ENCODE measurements around the gene KIAA0513. TPM values are rescaled to one million over a fixed set of nuclear protein-coding genes. Genes with fewer than 3 reads are reported as not detected.

The KIAA0513 gene
- total and polyA plus RNA-seq, 2 experiments from 2014 or later = 12.8 to 24.6 TPM

DNA sequence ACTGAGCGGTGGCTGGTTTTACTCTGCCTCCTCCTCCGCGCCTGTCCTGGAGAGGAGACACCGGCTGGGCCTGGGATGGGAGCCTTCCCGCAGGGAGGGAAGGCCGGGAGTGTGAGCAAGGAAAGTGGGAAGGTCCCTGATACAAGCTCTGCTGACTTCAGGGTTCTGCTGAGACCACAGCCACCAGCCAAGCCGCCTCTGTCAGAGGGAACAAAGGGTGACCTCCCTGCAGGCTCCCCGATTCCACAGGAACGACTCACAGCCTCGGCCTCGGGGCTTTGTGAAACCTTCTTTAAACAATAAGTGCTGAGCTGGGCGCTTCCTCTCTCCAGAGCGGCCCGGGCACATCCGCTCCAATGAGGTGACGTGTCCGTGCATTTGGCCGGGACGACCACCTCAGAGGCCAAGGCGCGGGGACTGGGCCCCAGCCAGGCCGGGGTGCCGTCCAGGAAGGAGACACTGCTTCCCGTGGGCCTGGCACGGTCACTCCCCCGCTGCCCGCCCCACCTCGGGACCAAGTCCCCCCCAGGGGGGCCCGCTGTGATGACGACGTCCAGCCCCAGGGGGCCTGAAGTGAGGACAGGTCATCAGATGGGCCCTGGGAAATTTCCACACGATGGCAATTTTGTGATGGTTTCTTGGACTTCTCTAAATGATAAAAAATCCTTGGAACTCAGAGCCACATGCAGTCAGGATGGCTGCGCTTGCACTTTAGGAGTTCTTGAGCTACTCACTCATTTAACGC is 96.5 kb downstream of the KIAA0513 start:
- TF ChIP-seq, protein P1, sequence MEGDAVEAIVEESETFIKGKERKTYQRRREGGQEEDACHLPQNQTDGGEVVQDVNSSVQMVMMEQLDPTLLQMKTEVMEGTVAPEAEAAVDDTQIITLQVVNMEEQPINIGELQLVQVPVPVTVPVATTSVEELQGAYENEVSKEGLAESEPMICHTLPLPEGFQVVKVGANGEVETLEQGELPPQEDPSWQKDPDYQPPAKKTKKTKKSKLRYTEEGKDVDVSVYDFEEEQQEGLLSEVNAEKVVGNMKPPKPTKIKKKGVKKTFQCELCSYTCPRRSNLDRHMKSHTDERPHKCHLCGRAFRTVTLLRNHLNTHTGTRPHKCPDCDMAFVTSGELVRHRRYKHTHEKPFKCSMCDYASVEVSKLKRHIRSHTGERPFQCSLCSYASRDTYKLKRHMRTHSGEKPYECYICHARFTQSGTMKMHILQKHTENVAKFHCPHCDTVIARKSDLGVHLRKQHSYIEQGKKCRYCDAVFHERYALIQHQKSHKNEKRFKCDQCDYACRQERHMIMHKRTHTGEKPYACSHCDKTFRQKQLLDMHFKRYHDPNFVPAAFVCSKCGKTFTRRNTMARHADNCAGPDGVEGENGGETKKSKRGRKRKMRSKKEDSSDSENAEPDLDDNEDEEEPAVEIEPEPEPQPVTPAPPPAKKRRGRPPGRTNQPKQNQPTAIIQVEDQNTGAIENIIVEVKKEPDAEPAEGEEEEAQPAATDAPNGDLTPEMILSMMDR (IDR thresholded peaks at IDR 0.05; ENCODE audit: low read depth, low read length) = no peak
- DNase-seq (ENCODE audit: low read depth in 1 of 2, low spot score in 1 of 2) = peak in 1 of 2 donors; percentile 88
- Histone ChIP-seq H3K4me1 (ENCODE audit: low read depth) (peaks cover 14% of the 10 kb centered on the region), H3K27ac (no peak overlapping the region), H3K27me3 (no peaks in the 10 kb centered on the region), H3K4me3 (no peak overlapping the region), H3K9me3 (ENCODE audit: low read depth) (no peaks in the 10 kb centered on the region), H3K36me3 (no peaks in the 10 kb centered on the region)

DNA sequence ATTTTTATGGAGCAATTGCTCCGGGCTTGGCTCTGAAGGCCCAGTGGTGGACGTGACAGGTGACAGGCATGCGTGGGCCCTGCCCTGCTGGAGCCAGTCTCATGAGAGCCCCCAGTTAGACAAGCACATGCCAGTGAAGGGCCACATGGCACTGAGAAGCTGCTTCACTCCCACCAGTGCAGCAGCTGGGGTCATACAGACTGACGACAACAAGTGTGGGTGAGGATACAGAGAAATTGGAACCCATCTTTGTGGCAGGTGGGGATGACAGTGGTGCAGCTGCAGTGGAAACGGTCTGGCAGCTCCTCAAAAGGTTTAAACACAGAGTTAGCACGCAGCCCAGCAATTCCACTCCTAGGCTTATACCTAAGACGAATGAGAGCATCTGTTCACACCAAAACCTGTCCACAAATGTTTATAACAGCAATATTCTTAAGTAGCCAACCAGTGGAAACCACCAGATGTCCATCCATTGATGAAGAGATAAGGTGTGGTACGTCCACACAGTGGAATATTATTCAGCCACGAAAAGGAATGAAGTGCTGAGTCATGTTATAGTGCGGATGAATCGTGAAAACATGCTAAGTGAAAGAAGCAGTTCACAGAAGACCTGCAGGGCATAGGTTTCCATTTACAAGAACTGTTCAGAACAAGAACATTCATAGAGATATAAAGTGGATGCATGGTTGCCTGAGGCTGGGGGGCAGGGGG is 97.2 kb downstream of the KIAA0513 start:
- DNase-seq (ENCODE audit: low read depth in 1 of 2, low spot score in 1 of 2) = no peak
- no peak overlapping the region for H3K27ac ChIP-seq
- TF ChIP-seq, protein P1 (IDR thresholded peaks at IDR 0.05; ENCODE audit: low read depth, low read length) = no peak
- no peaks in the 10 kb centered on the region for H3K36me3 ChIP-seq
- H3K9me3 ChIP-seq (ENCODE audit: low read depth) = no peaks in the 10 kb centered on the region
- H3K4me3 ChIP-seq = no peak overlapping the region
- H3K4me1 ChIP-seq (ENCODE audit: low read depth) = peaks cover 14% of the 10 kb centered on the region
- H3K27me3 ChIP-seq = no peaks in the 10 kb centered on the region

DNA sequence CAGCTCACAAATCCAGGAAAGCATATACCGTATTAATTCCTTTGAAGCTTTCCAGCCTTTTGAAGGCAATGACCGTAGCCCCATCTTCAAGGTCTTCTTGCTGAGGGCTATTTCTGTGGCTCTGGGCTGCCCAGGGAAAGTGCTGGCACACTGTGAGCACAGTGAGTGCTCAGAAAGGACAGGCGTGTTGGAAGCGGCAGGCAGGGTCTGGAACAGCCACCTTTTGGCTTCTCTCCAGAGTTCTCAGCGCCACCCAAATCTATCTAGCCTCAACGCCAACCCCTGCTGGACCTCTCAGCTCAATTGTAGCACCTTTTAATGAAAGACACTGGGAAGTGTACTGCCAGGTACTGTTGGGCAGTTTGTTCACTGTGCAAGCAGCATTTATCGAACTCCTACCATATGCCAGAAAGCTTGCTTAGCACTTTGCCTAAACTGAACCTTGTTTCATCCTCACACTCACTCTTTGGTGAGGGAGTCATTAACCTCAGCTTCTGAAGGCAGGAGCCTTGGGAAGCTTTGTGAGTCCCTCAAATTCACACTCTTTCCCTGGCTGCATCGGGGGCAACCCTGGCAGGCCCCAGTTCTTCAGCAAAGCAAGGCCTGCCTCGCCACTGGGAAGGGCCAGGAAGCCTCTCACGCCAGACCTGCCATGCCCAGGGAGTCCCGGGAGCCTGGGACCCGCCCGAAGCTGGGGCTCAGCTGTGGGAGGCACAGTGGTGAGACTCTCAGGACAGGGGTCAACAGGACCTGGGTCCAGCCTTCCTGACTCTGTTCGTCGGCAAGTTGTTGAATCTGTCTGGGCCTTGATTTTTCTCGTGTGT is 98.2 kb downstream of the KIAA0513 start:
- H3K4me3 ChIP-seq = no peak overlapping the region
- peaks cover 18% of the 10 kb centered on the region for H3K4me1 ChIP-seq (ENCODE audit: low read depth)
- TF ChIP-seq, protein P1 (IDR thresholded peaks at IDR 0.05; ENCODE audit: low read depth, low read length) = no peak
- DNase-seq (ENCODE audit: low read depth in 1 of 2, low spot score in 1 of 2) = peak in 1 of 2 donors; percentile 28
- no peak overlapping the region for H3K27ac ChIP-seq
- no peaks in the 10 kb centered on the region for H3K9me3 ChIP-seq (ENCODE audit: low read depth)
- H3K36me3 ChIP-seq = no peaks in the 10 kb centered on the region
- H3K27me3 ChIP-seq = no peaks in the 10 kb centered on the region

DNA sequence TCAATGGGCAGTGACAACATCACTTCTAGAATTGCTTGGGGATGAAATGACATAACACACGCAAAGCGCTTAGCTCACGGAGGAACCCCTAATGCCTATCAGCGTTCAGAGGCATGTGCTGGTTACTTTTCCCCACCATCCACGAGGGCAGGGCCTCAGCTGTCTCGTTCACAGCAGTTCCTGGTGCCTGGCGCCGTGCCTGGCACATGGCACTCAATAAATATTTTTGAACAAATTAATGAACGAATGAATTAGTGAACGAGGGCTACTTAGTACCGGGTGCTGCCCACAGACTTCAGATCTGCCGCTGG is 98.8 kb downstream of the KIAA0513 start:
- Histone ChIP-seq H3K36me3 (no peaks in the 10 kb centered on the region), H3K4me1 (ENCODE audit: low read depth) (peaks cover 18% of the 10 kb centered on the region), H3K4me3 (no peak overlapping the region), H3K27me3 (no peaks in the 10 kb centered on the region), H3K27ac (no peak overlapping the region), H3K9me3 (ENCODE audit: low read depth) (no peaks in the 10 kb centered on the region)
- no peak for DNase-seq (ENCODE audit: low read depth in 1 of 2, low spot score in 1 of 2)
- TF ChIP-seq, protein P1 (IDR thresholded peaks at IDR 0.05; ENCODE audit: low read depth, low read length) = no peak

DNA sequence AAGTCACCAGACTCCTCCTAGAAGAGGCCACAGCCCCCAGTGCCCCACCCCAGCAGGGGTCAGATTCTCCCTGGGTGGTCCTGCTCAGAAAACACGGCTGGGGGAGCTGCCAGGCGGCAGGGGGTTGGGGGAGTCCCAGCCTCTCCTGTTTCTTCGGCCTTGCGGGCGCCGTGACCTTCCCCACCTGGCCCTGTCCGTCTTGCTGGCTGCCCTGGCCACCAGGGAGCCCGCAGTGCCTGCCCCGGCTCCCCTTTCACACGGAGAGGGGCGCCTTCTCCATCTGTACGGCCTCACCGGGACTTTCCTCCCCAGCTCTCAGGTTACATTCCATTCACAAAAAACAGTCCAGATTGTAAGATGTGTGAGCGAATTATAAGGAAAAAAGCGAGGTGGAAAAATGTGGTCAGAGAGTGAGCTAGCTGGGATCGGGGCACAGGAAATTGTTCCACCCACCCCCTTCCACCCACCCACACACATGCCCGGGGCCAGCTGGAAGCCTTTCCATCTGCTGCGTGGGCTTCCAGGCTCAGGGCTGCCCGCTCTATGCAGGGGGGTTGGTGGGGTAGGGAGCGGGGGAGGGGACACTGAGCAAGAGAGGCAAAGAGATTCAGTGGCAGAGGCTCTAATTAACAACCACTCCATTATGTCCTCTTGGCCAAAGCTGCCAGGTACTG is 99.2 kb downstream of the KIAA0513 start:
- TF ChIP-seq, protein P1 (IDR thresholded peaks at IDR 0.05; ENCODE audit: low read depth, low read length) = peak; percentile 6
- Histone ChIP-seq H3K36me3 (no peaks in the 10 kb centered on the region), H3K4me3 (no peak overlapping the region), H3K27me3 (no peaks in the 10 kb centered on the region), H3K9me3 (ENCODE audit: low read depth) (no peaks in the 10 kb centered on the region), H3K4me1 (ENCODE audit: low read depth) (peaks cover 18% of the 10 kb centered on the region), H3K27ac (no peak overlapping the region)
- DNase-seq (ENCODE audit: low read depth in 1 of 2, low spot score in 1 of 2) = peak; percentile 42 to 94

Measured in cardiac muscle cell (in vitro differentiated cells and primary cell).